Fibroblast of the aortic adventitia (primary cell): ENCODE results near the gene WIPF2. TPM values are rescaled to one million over a fixed set of nuclear protein-coding genes. Genes with fewer than 3 reads are reported as not detected.

Experiments used
- DNase-seq: peaks from one replicate; pipeline ENCODE4 v3.0.0-alpha.2; 2010; ENCODE audit warnings: low read depth
- H3K4me3 ChIP-seq: 2 replicates; pipeline ENCODE4 v1.5.1; 2011; ENCODE audit warnings: low read depth, mild to moderate bottlenecking, control low read depth, low read length, moderate library complexity
- CTCF ChIP-seq: IDR thresholded peaks from 2 replicates; pipeline ENCODE4 v1.5.1; 2011; ENCODE audit warnings: mild to moderate bottlenecking, low read length, control low read depth, inconsistent platforms; ENCODE audit not compliant: insufficient read depth
- total RNA-seq: library from RNA; depleted of rRNA; stranded (reverse); fragments of >200 nt; gene quantifications from 2 replicates; pipeline ENCODE4 v1.2.3, GENCODE V29; 2012; ENCODE audit warnings: low replicate concordance

The WIPF2 gene
- total RNA-seq, 1 donor = 9.6 TPM

- peak; percentile 85 for DNase-seq
- TF ChIP-seq CTCF = no peak
- H3K4me3 ChIP-seq = peak overlapping the region; percentile 95
These were observed 104.6 kb downstream of the WIPF2 start for GRCh38 chr17:40323391-40324381.

DNA sequence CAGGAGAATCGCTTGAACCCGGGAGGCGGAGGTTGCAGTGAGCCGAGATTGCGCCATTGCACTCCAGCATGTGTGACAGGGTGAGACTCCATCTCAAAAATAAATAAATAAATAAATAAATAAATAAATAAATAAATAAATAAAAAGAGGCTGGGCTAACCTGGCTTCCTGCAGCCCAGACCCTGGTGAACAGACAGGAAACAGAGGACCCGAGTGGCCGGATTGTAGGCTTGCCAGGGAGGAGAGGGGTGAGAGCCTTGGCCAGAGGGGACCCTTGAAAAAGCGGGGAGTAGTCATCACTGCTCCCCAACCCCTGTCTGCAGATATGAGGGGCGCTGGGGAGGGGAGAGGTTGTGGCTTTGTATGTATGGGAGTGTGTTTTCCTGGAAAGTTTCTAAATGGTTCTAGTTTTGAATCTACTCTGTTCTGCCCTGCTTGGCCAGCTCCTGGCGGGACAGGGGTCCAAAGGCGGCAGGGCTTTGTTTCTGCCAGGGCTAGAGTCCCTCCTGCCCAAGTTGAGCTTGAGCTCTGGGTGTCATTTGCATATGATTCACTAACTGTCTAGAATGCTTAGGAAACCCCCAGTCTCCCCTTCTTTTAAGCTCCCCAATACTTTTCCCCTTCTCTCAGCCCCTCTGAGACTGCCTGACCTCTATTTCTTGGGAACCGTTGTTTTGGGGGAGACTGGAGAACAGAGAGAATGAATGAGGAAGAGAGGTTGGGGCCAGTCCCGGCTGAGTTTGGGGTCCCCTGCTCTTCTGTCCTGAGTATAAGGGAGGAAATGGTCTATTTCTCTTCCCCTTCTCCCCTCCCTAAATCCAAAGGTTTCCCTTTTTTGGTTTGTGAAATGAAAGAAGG lies 106.3 kb downstream of the WIPF2 start:
- H3K4me3 ChIP-seq = no peak overlapping the region
- no peak for DNase-seq
- no peak for TF ChIP-seq CTCF

DNA sequence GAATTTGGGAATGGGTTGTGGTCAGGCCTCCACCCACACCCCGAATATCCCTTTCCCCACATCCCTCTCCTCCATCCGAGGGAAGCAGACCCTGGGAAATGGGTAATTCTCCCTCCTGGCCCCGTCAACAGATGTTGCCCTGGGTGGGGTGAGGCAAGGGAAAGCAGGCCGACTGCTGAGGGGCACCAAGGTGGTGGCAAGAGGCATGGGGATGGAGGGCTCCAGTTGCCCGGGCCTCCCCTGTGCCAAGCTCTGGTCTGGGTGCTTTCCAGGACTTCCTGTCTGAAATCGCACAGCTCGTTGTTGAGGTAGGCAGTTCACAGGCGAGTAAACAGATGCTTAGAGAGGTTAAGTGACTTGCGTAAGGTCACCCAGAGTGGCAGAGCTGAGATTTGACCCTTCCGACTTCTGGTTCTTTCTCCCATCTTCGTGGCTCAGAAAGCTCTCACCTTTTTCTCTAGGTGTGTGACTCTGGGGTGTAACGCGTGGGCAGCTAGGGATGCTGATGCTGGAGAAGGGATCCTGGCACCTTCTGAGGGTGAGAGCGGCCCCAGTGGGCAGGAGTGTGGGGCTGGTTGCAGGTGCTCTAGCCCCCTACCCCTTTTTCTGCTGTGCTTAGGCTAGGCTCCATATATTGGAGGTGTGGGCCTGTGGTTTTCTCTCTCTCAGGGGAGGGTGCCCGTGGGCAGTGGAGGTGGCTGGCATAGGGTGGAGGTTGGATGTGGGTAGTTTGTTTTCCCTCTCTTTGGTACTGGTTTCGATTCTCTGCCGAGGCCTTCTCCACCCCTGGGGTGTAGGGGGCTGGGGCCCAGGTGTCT lies 107.1 kb downstream of the WIPF2 start:
- TF ChIP-seq CTCF = no peak
- no peak for DNase-seq
- peak overlapping the region; percentile 9 for H3K4me3 ChIP-seq

GRCh38 chr17:40326832-40327199 lies 107.7 kb downstream of the WIPF2 start:
- peak; percentile 54 for DNase-seq
- TF ChIP-seq CTCF = no peak
- no peak overlapping the region for H3K4me3 ChIP-seq

DNA sequence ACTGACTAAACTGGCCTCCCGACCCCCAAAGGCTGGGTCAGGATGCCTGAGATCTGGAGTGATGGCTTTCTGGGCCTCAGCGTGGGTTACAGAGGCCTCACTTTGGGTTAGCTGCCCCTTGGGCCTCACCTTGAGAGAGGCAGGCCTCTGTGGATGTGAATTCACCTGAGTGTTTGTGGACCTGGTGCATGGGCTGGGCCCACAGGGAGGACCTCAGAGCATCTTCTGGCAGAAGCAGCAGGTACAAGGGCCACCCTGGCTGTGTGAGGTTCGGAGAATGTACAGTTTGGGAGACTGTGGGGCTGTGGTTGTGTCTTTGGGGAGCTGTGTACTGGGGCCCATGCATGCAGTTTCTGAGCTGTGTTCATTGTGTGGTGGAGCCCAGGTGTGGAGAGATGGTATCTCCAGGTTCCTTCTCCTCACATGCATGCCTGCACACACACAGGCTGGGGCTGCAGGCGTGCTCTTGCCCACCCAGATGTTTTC lies 108.2 kb downstream of the WIPF2 start:
- no peak for DNase-seq
- TF ChIP-seq CTCF = no peak

More for the DNA sequence above, 108.2 kb downstream of the WIPF2 start:
- H3K4me3 ChIP-seq = no peak overlapping the region
